ENCODE results near the gene HOXA5.

DNA sequence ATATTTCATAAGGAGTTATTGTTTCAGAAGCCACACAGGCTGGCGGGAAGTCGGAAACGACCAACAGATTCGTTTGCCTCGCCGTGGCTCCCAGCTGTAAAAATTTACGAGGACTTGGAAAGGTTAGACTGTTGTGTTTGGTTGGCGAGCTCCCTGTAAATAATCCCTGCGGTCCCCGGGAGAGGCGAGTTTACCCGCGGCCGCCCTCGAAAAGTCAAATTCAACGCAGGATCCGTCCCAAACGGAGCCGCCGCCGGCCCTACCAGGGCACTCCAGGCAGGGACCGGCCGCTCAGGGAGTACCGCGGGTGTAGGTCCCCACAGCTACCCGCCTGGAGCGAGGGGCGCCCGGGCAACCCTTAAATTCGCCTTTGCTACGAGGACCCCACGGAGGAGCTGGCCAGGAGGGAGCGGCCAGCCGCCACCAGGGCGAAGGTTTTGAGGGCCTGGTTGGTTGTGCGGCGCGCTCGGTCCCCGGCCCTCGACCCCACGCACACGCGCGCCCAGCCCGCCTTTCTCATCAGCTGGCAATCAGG is 22.6 kb upstream of the HOXA5 start:
- TF ChIP-seq POLR2A (IDR thresholded peaks at IDR 0.05): no peak
- TF ChIP-seq, protein P1, sequence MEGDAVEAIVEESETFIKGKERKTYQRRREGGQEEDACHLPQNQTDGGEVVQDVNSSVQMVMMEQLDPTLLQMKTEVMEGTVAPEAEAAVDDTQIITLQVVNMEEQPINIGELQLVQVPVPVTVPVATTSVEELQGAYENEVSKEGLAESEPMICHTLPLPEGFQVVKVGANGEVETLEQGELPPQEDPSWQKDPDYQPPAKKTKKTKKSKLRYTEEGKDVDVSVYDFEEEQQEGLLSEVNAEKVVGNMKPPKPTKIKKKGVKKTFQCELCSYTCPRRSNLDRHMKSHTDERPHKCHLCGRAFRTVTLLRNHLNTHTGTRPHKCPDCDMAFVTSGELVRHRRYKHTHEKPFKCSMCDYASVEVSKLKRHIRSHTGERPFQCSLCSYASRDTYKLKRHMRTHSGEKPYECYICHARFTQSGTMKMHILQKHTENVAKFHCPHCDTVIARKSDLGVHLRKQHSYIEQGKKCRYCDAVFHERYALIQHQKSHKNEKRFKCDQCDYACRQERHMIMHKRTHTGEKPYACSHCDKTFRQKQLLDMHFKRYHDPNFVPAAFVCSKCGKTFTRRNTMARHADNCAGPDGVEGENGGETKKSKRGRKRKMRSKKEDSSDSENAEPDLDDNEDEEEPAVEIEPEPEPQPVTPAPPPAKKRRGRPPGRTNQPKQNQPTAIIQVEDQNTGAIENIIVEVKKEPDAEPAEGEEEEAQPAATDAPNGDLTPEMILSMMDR (IDR thresholded peaks at IDR 0.05): no peak
